Measurements from ENCODE around the gene SNRNP25.

Gene SNRNP25

DNA sequence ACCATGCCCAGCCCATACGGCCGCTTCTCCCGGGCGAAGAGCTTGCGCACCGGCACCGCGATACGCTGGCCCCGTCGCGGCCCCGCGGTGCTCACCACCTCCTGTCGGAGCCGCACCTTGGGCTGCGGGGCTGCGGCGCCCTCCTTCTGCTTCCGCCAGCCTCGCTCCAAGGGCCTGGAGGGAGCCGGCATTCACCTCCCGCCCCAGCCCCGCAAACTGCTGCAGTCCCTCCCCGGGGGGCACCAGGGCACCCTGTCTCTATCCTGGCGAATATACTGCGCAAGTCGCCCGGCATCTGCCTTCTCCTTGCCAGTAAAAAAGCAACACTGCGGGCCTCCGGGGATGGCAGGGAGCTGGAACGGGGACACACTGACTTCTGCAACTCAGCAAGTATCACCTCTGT, 8.3 kb downstream of the SNRNP25 start:
- in situ Hi-C loops (cut with MboI; ENCODE audit: low sequenced_read_pairs, unreplicated experiment), result no loop called here
- no peak for DNase-seq (ENCODE audit: low spot score)
- TF ChIP-seq, protein P1, sequence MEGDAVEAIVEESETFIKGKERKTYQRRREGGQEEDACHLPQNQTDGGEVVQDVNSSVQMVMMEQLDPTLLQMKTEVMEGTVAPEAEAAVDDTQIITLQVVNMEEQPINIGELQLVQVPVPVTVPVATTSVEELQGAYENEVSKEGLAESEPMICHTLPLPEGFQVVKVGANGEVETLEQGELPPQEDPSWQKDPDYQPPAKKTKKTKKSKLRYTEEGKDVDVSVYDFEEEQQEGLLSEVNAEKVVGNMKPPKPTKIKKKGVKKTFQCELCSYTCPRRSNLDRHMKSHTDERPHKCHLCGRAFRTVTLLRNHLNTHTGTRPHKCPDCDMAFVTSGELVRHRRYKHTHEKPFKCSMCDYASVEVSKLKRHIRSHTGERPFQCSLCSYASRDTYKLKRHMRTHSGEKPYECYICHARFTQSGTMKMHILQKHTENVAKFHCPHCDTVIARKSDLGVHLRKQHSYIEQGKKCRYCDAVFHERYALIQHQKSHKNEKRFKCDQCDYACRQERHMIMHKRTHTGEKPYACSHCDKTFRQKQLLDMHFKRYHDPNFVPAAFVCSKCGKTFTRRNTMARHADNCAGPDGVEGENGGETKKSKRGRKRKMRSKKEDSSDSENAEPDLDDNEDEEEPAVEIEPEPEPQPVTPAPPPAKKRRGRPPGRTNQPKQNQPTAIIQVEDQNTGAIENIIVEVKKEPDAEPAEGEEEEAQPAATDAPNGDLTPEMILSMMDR (IDR thresholded peaks at IDR 0.05; ENCODE audit: borderline replicate concordance, control extremely low read depth, extremely low read depth, insufficient read depth, missing control alignments), result no peak

DNA sequence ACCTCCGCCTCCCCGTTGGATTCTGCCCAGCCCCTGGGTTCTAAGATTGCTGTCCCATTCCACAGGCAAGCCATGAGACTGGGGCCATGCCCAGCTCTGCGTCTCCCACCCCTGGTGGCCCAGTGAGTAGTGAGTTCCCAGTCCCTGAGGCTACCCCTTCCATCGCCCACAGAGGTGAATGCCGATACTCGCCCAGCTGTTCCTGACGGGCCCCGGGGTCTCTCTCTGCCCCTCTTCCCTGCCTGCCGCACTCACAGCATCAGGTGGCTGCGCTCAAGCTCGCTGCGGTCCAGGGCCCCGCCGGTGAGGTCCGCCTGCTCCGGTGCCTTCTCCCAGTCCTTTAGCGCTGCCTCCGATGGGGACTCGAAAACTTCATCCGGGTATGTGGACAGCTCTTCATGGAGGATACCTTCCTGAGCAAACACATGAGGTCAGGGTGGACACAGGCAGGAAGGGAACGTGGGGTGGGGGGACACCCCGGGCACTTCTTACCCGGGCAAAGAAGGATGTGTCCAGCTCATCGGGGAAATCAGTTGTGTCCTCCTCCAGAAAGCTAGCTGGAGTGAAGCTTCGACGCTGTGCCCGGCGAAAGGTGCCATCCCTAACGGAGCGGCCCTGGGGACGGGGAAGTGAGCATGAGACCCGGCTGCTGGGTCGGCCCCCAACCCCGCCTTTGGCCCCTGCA, 8.8 kb downstream of the SNRNP25 start:
- no peak for DNase-seq (ENCODE audit: low spot score)
- TF ChIP-seq, protein P1 (IDR thresholded peaks at IDR 0.05; ENCODE audit: borderline replicate concordance, control extremely low read depth, extremely low read depth, insufficient read depth, missing control alignments), result no peak
- in situ Hi-C loops (cut with MboI; ENCODE audit: low sequenced_read_pairs, unreplicated experiment), result no loop called here

DNA sequence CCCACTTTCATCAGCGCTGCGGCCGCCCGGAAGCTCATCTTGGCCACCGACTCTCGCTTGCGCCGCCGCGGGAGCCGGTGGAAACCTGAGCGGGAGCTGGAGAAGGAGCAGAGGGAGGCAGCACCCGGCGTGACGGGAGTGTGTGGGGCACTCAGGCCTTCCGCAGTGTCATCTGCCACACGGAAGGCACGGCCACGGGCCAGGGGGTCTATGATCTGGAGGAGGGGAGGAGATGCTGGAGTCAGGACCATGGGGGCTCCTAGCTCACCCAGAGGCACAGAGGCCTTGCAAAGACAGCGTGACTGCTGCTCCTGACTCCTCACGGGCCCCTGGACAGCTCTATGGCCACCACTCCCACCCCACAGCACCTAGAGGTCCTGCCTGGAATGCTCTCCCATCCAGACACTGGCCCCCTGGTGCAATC, 9.4 kb downstream of the SNRNP25 start:
- in situ Hi-C loops (cut with MboI; ENCODE audit: low sequenced_read_pairs, unreplicated experiment), result no loop called here
- TF ChIP-seq, protein P1 (IDR thresholded peaks at IDR 0.05; ENCODE audit: borderline replicate concordance, control extremely low read depth, extremely low read depth, insufficient read depth, missing control alignments), result no peak
- no peak for DNase-seq (ENCODE audit: low spot score)

DNA sequence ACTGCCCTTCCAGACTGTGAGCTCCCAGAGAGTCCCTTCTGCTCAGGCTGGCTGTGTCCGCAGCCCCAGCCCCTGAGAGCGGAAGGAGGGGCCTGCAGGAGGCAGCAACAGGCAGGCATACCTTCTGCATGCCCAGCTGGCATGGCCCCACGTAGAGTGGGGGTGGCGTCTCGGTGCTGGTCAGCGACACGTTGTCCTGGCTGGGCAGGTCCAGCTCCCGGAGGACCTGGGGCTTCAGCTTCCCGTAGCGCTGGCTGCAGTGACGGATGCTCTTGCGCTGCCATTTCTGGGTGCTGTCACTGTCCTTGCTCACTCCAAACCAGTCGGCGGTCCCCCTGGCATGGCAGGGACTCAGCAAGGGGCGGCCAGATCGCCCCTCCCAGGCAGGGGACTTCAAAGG, 9.8 kb downstream of the SNRNP25 start:
- TF ChIP-seq, protein P1 (IDR thresholded peaks at IDR 0.05; ENCODE audit: borderline replicate concordance, control extremely low read depth, extremely low read depth, insufficient read depth, missing control alignments), result no peak
- DNase-seq (ENCODE audit: low spot score), result no peak
- in situ Hi-C loops (cut with MboI; ENCODE audit: low sequenced_read_pairs, unreplicated experiment), result no loop called here

DNA sequence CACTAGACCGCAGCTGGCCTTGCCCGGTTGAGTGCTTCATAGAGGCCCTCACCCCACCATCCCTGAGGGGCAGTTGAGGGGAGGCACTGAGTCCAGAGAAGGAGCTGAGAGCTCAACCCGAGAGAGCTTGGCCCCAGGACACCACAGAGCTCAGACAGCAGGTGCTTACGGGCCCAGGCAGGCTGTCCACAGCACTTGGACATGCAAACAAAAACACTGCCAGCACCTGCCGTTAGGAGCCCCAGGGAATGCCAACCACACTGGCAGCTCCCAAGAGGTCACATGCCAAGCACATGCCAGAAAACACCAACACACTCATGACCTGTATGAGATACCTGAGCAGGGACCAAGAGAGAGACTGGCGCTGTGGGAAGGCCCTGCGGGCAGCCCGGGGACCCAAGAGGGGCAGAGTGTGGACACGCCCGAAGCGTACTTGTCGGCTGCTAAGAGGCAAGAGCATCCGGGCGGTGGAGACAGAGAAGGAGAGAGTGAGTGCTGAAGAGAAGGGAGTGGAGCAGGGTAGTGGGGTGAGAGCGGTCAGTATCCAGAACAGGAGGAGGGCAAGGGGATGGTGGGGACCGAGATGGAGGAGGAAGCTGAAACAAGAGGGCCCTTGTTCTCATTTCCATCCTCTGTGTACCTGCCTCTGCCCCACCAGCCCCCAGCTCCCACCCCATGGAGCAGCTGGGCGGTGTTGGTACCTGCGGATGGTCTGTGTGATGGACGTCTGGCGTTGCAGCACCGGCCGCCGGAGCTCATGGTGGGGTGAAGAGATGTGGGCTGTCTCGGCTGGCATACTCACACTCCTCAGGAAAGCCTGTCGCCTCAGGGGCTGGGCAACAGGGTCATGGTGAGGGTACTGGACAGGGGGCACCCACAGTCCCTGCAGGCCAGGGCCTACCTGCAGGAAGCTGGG, 10.6 kb downstream of the SNRNP25 start:
- in situ Hi-C loops (cut with MboI; ENCODE audit: low sequenced_read_pairs, unreplicated experiment), result no loop called here
- TF ChIP-seq, protein P1 (IDR thresholded peaks at IDR 0.05; ENCODE audit: borderline replicate concordance, control extremely low read depth, extremely low read depth, insufficient read depth, missing control alignments), result no peak
- no peak for DNase-seq (ENCODE audit: low spot score)

DNA sequence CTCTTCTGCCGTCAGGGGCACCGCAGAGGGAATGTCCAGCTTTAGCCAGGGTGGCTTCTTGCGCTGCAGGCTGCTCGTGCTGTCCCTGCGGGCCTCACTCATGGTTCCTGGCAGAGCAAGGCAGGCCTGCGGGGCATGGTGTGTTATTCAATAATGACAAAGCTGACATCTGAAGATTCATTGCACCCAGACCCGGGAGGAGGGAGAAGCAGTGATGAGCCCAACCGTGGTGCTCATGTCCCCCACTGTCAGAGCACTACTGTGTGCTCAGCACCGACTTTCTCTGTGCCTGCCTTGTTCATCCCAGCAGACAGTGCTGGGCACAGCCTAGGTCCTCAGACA, 11.3 kb downstream of the SNRNP25 start:
- TF ChIP-seq, protein P1 (IDR thresholded peaks at IDR 0.05; ENCODE audit: borderline replicate concordance, control extremely low read depth, extremely low read depth, insufficient read depth, missing control alignments), result no peak
- DNase-seq (ENCODE audit: low spot score), result no peak
- in situ Hi-C loops (cut with MboI; ENCODE audit: low sequenced_read_pairs, unreplicated experiment), result no loop called here
